ENCODE results near the gene DLST. TPM values are rescaled to one million over a fixed set of nuclear protein-coding genes. Genes with fewer than 3 reads are reported as not detected.

Gene DLST
- polyA plus RNA-seq, 1 donor (not counting 4 experiments of a cell fraction or from before 2014, with no cell fraction given), result 114 TPM

DNA sequence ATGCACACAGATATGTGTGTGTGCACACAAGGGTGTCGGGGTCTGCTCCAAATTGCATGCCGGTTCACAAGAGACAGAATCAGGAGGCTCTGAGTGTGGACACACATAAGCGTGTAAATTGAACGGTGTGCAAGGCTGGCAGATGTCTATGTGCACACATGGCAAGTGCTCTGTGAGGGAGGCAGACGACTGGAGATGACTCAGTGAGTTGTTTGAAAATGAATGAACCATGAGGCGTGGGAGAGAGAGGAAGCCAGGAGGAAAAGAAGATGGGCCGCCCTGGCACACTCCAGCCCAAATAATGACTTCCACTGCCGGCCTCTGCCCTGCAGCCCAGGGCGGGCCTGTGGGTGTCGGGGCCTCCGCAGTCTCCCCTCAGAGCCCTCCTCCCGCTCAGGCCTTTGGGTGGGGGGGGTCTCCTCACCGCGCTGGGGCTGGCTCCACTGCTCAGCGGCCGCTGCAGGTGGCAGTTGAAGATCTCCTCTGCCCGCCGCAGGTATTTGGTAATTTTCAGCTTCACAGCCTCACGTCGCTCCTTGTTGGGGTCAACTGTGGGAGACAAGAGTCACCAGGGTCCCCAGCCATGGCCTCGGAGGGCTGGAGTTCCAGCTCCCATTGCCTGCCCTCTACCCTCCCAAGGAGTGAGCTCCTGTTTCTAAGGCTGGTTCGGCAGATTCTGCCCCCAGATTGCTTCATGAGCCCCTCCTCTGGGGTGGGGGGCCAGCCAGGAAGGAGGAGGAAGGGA is 37.9 kb downstream of the DLST start:
- Histone ChIP-seq H3K4me3 (ENCODE audit: control insufficient read depth in 2 of 3, extremely low read depth in 1 of 3, insufficient read depth in 2 of 3, low read depth in 1 of 3, low read length in 3 of 3) (no peak overlapping the region), H3K9me1 (ENCODE audit: control insufficient read depth, extremely low read depth, insufficient read depth, low read length) (no peaks in the 10 kb centered on the region), H3K36me3 (ENCODE audit: control insufficient read depth in 2 of 2, extremely low read depth in 1 of 2, insufficient read depth in 2 of 2, low read length in 2 of 2) (no peaks in the 10 kb centered on the region), H3K4me1 (ENCODE audit: control insufficient read depth, extremely low read depth, insufficient read depth, low read length) (peaks cover 7% of the 10 kb centered on the region), H3K27ac (ENCODE audit: control insufficient read depth, insufficient read depth, low read length) (no peak overlapping the region), H3K9ac (ENCODE audit: control insufficient read depth, extremely low read depth, insufficient read depth, low read length) (no peak overlapping the region), H4K20me1 (ENCODE audit: control insufficient read depth, extremely low read depth, insufficient read depth, low read length) (no peaks in the 10 kb centered on the region), H3K79me2 (ENCODE audit: control insufficient read depth, insufficient read depth, low read length) (no peaks in the 10 kb centered on the region), H2AFZ (ENCODE audit: control insufficient read depth, low read length) (no peak overlapping the region), H3K4me2 (ENCODE audit: control insufficient read depth, extremely low read depth, insufficient read depth, low read depth, low read length) (no peak overlapping the region), H3K27me3 (ENCODE audit: control insufficient read depth, extremely low read depth, insufficient read depth, low read length) (no peaks in the 10 kb centered on the region), H3K9me3 (ENCODE audit: control insufficient read depth, low read depth, low read length) (no peaks in the 10 kb centered on the region)
- DNase-seq (ENCODE audit: low read depth, low spot score) (no peak), FAIRE-seq (peak; percentile 64)
- TF ChIP-seq, protein P1, sequence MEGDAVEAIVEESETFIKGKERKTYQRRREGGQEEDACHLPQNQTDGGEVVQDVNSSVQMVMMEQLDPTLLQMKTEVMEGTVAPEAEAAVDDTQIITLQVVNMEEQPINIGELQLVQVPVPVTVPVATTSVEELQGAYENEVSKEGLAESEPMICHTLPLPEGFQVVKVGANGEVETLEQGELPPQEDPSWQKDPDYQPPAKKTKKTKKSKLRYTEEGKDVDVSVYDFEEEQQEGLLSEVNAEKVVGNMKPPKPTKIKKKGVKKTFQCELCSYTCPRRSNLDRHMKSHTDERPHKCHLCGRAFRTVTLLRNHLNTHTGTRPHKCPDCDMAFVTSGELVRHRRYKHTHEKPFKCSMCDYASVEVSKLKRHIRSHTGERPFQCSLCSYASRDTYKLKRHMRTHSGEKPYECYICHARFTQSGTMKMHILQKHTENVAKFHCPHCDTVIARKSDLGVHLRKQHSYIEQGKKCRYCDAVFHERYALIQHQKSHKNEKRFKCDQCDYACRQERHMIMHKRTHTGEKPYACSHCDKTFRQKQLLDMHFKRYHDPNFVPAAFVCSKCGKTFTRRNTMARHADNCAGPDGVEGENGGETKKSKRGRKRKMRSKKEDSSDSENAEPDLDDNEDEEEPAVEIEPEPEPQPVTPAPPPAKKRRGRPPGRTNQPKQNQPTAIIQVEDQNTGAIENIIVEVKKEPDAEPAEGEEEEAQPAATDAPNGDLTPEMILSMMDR (optimal IDR thresholded peaks at IDR 0.05 in 1 of 3, IDR thresholded peaks at IDR 0.05 in 1 of 3, conservative IDR thresholded peaks at IDR 0.05 in 1 of 3; ENCODE audit: extremely low read depth in 1 of 3, insufficient read depth in 2 of 3, low read length in 3 of 3), result no peak
- TF ChIP-seq EZH2 (IDR thresholded peaks at IDR 0.05; ENCODE audit: low read length), result no peak
- dilution Hi-C loops (cut with MboI; ENCODE audit: extremely low pct_ligation_motif_present, low sequenced_read_pairs), result no loop called here

- H3K9me1 ChIP-seq (ENCODE audit: control insufficient read depth, extremely low read depth, insufficient read depth, low read length), result no peaks in the 10 kb centered on the region
- H3K4me2 ChIP-seq (ENCODE audit: control insufficient read depth, extremely low read depth, insufficient read depth, low read depth, low read length), result no peak overlapping the region
- H3K36me3 ChIP-seq (ENCODE audit: control insufficient read depth in 2 of 2, extremely low read depth in 1 of 2, insufficient read depth in 2 of 2, low read length in 2 of 2), result no peaks in the 10 kb centered on the region
- no peak overlapping the region for H2AFZ ChIP-seq (ENCODE audit: control insufficient read depth, low read length)
- no peak overlapping the region for H3K27ac ChIP-seq (ENCODE audit: control insufficient read depth, insufficient read depth, low read length)
- H3K9me3 ChIP-seq (ENCODE audit: control insufficient read depth, low read depth, low read length), result no peaks in the 10 kb centered on the region
- FAIRE-seq, result no peak
- H3K4me1 ChIP-seq (ENCODE audit: control insufficient read depth, extremely low read depth, insufficient read depth, low read length), result peaks cover 7% of the 10 kb centered on the region
- TF ChIP-seq EZH2 (IDR thresholded peaks at IDR 0.05; ENCODE audit: low read length), result no peak
- TF ChIP-seq, protein P1 (optimal IDR thresholded peaks at IDR 0.05 in 1 of 3, IDR thresholded peaks at IDR 0.05 in 1 of 3, conservative IDR thresholded peaks at IDR 0.05 in 1 of 3; ENCODE audit: extremely low read depth in 1 of 3, insufficient read depth in 2 of 3, low read length in 3 of 3), result no peak
- DNase-seq (ENCODE audit: low read depth, low spot score), result no peak
- no peak overlapping the region for H3K4me3 ChIP-seq (ENCODE audit: control insufficient read depth in 2 of 3, extremely low read depth in 1 of 3, insufficient read depth in 2 of 3, low read depth in 1 of 3, low read length in 3 of 3)
- dilution Hi-C loops (cut with MboI; ENCODE audit: extremely low pct_ligation_motif_present, low sequenced_read_pairs), result no loop called here
- no peaks in the 10 kb centered on the region for H4K20me1 ChIP-seq (ENCODE audit: control insufficient read depth, extremely low read depth, insufficient read depth, low read length)
- H3K27me3 ChIP-seq (ENCODE audit: control insufficient read depth, extremely low read depth, insufficient read depth, low read length), result no peaks in the 10 kb centered on the region
- H3K9ac ChIP-seq (ENCODE audit: control insufficient read depth, extremely low read depth, insufficient read depth, low read length), result no peak overlapping the region
- no peaks in the 10 kb centered on the region for H3K79me2 ChIP-seq (ENCODE audit: control insufficient read depth, insufficient read depth, low read length)
These were observed 38.6 kb downstream of the DLST start for GRCh38 chr14:74920281-74920680.
